Left lobe of liver (tissue), 2 donors: ENCODE results near the gene LIPA. TPM values are rescaled to one million over a fixed set of nuclear protein-coding genes. Genes with fewer than 3 reads are reported as not detected.
"Not testable (repeated sequence)": the region's sequence is repeated elsewhere in the genome, so short reads cannot be mapped to it uniquely, and the experiment has no call there.

Experiments
- ATAC-seq: fragments of 200-7000 bp; cut with Tn5 transposase; one replicate; pipeline ENCODE4 v1.9.1; 2020; ENCODE audit warnings: mild to moderate bottlenecking, moderate library complexity
- DNase-seq: peaks from one replicate; pipeline ENCODE4 v3.0.0-alpha.2; 2020; ENCODE audit warnings: low spot score
- total RNA-seq: library from RNA; stranded (reverse); gene quantifications from one replicate; pipeline ENCODE4 v1.2.1, GENCODE V29; 2021
- donor health status: DM: no; HTN: no; CAD: no; lungs with moderate emphysema.
- donor health status: DM: no; HTN: yes; CAD: no.

The LIPA gene
- total RNA-seq, 1 donor from 2014 or later: 53.8 TPM

GRCh38 chr10:89271532-89271931, 20.0 kb upstream of the LIPA start:
- DNase-seq (no peak), ATAC-seq (no peak)

GRCh38 chr10:89270153-89270483, 18.5 kb upstream of the LIPA start:
- DNase-seq (no peak), ATAC-seq (peak; percentile 85)

- no peak for DNase-seq
- peak; percentile 91 for ATAC-seq
Measured at GRCh38 chr10:89269433-89270152, 18.0 kb upstream of the LIPA start.

GRCh38 chr10:89266721-89267453, 15.3 kb upstream of the LIPA start:
- DNase-seq: no peak
- ATAC-seq: no peak

- DNase-seq (no peak), ATAC-seq (no peak)
Measured at GRCh38 chr10:89263531-89263930, 12.0 kb upstream of the LIPA start.

- ATAC-seq (no peak), DNase-seq (no peak)
Measured at GRCh38 chr10:89263091-89263490, 11.5 kb upstream of the LIPA start.

GRCh38 chr10:89262086-89263051, 10.8 kb upstream of the LIPA start:
- DNase-seq: no peak
- ATAC-seq: no peak

GRCh38 chr10:89258881-89259280, 7.3 kb upstream of the LIPA start:
- no peak for ATAC-seq
- no peak for DNase-seq

GRCh38 chr10:89257581-89257980, 6.0 kb upstream of the LIPA start:
- ATAC-seq (no peak), DNase-seq (no peak)

GRCh38 chr10:89256962-89257361, 5.4 kb upstream of the LIPA start:
- no peak for ATAC-seq
- no peak for DNase-seq

- no peak for ATAC-seq
Measured at GRCh38 chr10:89256340-89256739, 4.8 kb upstream of the LIPA start.

GRCh38 chr10:89255793-89256192, 4.2 kb upstream of the LIPA start:
- no peak for DNase-seq
- ATAC-seq: no peak

More at GRCh38 chr10:89256340-89256739, 4.8 kb upstream of the LIPA start:
- DNase-seq: no peak

- DNase-seq, ATAC-seq: not testable (repeated sequence)
Measured at GRCh38 chr10:89255091-89255579, 3.6 kb upstream of the LIPA start.

GRCh38 chr10:89252225-89252585, 630 bp upstream of the LIPA start:
- ATAC-seq (no peak), DNase-seq (no peak)

- ATAC-seq (no peak), DNase-seq (no peak)
Measured at GRCh38 chr10:89250865-89251408, 638 bp downstream of the LIPA start.

- ATAC-seq (no peak), DNase-seq (no peak)
Measured at GRCh38 chr10:89248990-89249389, 2.6 kb downstream of the LIPA start.

- not testable (repeated sequence) for ATAC-seq, DNase-seq
Measured at GRCh38 chr10:89247623-89248022, 4.0 kb downstream of the LIPA start.

GRCh38 chr10:89245802-89246201, 5.8 kb downstream of the LIPA start:
- no peak for DNase-seq
- ATAC-seq: no peak

GRCh38 chr10:89242840-89243568, 8.6 kb downstream of the LIPA start:
- DNase-seq: no peak

GRCh38 chr10:89242345-89242684, 9.3 kb downstream of the LIPA start:
- ATAC-seq: peak; percentile 63

More at GRCh38 chr10:89242840-89243568, 8.6 kb downstream of the LIPA start:
- ATAC-seq: peak; percentile 19

More at GRCh38 chr10:89242345-89242684, 9.3 kb downstream of the LIPA start:
- no peak for DNase-seq
